HG03342 (cell line): Measurements from ENCODE around the gene RPS21.

ENCODE experiments used
- ATAC-seq: cut with Tn5 transposase; IDR thresholded peaks from one replicate; pipeline ENCODE4 v1.9.1; 2021; ENCODE audit warnings: mild to moderate bottlenecking, moderate library complexity; ENCODE audit not compliant: unreplicated experiment

The RPS21 gene

DNA sequence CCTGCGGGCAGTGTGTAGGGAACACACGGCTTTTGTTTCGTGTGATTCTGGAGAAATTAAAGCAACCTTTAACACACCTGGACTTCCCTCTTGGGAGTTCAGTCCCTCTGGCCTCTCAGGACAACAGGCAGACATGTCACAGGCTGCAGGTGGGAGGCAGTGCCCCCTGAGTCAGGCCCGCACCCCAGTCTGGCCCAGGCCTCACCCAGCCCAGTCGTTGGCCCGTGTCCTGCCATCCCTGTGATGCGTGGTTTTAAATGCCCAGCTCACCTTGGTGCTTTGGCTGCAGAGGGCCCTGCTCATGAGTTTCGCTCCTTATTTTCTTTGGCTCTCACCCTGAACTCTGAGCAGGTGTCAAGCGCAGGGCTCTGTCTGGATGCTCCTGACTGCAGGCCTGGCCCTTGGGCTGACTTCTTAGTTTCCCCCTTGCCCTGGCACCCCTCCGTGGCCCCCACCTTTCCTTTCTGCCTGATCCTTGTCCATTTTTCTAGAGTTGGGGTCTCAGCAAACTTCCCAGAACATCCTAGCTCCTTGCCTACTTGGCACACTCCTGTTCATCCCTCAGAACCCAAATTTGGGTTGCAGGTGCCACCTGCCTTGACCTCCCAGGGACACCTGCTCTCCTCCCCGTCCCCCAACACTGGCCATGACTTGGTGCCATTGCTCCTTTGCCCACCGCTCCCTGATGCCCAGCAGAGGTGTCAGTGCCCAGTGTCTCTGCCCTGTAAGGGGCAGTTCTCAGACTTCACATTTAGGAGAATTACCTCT is 22.4 kb downstream of the RPS21 start:
- no peak for ATAC-seq

- ATAC-seq: no peak
Measured at GRCh38 chr20:62409931-62410745, 23.2 kb downstream of the RPS21 start.

GRCh38 chr20:62410746-62411478 is 24.0 kb downstream of the RPS21 start:
- no peak for ATAC-seq

GRCh38 chr20:62411479-62412193 is 24.7 kb downstream of the RPS21 start:
- ATAC-seq: no peak

DNA sequence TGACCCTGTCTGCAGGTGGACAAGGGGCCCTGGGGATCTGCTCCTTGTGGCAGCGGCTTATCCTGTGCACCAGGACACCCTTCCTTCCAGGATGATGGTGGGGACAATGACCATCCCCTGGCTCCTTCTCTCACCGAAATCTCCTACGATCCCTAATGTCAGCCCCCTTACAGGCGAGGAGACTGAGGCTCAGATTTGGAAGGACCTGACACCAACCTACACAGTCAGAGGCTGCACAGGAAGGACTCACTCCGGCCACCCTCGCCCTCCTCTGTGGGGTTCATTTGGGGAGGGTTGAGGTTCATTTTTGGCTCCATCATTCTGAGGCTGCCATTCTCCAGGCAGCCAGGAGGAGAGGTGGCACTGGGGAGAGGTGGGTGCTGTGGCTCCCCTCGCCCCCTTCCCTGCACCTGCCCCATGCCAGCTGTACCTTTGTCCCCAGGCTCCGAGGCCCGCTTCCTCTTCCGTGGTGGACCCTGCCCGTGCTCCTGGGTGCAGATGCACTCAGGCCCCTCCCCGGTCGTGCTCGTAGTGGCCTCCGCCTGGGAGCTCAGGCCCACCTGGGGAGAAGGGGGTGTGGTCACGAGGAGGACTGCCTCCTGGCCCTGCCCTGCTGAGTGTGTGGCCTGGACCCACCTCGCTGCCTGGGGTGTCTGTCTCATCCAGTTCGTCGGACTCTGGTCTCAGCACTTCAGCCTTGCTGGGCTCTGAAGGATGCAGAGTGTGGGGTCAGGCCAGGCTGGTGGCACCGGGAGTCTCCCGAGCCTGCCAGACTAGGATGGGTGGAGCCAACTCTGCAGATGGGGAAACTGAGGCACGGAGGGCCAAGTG is 25.5 kb downstream of the RPS21 start:
- ATAC-seq: no peak

DNA sequence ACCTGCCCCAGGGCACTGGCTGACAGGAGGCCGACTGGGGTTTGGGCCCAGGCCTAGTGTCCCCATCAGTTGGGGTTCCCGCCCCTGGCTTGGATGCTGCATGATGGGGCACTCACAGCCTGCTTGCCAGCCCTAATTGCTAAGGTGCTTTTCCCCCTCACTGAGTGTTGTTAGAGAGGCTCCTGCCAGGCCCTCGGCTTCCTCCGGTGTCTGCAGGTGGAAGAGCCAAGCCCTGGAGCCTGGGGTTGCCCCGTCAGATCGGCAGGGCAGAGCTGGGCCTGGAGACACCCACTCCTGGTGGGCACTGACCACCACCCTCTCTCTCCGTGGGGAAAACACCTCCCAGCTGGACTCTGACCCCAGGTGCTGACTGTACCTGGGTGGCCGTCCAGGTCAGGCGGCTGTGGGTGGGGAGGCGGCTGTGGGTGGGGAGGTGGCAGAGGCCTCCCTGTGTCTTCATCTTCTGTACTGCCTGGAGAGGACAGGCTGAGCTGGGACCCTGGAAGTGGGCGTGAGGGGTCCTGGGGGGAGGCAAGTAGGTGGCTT is 26.2 kb downstream of the RPS21 start:
- ATAC-seq: no peak

DNA sequence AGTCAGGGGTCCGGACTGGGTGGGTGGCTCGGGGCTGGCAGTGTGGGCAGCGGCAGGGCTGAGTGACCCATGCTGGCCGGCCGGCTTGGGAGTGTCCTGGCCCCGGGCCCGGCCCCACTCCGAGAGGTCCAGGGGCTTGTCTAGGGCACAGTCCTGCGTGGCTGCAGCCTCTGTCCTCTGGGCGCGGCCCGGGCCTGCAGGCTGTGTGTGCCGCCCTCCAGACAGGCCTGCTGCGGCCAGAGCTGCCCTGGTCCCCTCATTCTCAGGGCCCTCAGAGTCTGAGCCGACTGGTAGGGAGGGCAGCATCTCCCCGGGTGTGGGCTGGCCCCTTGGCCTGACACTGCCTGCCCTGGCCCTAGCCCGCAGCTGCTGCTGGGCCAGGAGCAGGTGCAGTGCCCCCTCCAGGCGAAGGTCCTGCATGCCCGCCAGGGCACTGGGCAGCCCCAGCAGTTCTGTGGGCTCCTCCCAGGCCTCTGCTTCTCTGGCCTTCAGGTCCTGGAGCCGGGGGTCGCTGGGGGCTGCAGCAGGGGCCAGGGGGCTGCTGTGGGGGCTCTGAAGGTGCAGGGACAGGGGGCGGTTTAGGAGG is 27.1 kb downstream of the RPS21 start:
- ATAC-seq: no peak

- no peak for ATAC-seq
Measured at GRCh38 chr20:62415354-62416111, 28.6 kb downstream of the RPS21 start.

GRCh38 chr20:62416651-62417637 is 30.0 kb downstream of the RPS21 start:
- no peak for ATAC-seq

- ATAC-seq: no peak
Measured at GRCh38 chr20:62417981-62418708, 31.2 kb downstream of the RPS21 start.

DNA sequence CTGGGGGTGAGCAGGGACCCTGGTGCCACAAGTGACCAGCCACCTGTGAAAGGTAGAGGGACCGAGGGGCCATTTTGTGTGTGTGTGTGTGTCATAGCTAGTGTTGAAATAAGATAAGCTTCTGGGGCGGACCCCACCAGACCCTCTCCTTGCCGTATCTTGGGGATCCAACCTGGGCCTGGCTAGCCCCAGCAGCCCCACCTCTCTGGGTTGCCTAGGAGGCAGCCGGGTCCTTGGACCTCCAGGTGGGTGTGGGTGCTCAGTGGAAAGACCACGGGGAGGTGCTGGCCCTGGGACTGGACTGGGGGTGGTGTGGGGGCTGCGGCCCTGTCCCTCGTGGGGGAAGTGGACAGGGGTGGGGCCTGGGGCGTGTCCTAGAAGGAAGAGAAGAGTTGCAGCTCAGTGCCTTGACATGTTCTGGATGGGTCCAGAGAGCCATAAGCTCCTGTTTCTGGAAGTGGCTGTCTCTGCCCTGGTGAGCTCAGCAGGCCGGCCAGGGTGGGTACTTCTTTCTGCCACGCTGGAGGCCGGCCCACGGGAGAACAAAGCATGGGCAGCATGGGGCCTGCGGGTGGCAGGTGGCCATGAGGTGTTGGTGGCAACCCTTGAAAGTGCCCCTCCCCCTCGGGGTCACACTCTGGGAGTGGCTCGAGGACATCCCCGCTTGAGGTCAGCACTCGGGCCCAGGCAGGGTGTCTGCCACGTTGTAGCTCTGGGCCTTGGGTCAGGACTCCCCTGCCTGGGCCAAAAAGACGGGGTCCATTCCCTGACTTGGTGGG is 32.0 kb downstream of the RPS21 start:
- ATAC-seq: no peak

DNA sequence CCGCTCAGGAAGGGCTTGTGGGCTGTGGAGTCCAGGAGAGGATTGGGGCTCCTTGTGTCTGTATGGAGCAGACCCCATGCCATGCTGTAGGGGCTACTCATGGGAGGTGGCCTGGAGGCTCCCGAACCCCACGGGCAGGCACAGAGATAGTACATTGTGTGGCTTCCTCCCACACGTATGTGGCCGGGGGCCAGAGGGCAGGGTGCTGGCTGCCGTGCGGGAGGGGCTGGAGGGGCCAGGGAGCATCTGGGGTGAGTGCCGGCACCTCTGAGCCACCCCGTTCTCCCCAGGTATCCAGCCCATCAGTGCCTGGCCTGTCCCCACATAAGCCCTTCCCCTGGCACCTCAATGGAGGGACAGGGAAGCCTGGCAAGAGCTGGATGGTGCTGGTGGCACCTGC is 32.9 kb downstream of the RPS21 start:
- ATAC-seq: no peak

GRCh38 chr20:62420846-62421715 is 34.2 kb downstream of the RPS21 start:
- ATAC-seq: no peak

DNA sequence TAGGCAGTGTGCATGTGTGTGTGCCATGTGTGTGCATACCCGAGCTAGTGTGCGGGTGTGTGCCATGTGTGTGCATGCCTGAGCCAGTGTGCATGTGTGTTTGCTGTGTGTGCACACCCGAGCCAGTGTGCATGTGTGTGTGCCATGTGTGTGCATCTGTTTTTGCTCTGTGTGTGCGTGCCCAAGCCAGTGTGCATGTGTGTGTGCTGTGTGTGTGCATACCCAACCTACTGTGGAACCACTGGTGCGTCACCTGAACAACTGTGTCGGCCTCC is 34.8 kb downstream of the RPS21 start:
- ATAC-seq: no peak

DNA sequence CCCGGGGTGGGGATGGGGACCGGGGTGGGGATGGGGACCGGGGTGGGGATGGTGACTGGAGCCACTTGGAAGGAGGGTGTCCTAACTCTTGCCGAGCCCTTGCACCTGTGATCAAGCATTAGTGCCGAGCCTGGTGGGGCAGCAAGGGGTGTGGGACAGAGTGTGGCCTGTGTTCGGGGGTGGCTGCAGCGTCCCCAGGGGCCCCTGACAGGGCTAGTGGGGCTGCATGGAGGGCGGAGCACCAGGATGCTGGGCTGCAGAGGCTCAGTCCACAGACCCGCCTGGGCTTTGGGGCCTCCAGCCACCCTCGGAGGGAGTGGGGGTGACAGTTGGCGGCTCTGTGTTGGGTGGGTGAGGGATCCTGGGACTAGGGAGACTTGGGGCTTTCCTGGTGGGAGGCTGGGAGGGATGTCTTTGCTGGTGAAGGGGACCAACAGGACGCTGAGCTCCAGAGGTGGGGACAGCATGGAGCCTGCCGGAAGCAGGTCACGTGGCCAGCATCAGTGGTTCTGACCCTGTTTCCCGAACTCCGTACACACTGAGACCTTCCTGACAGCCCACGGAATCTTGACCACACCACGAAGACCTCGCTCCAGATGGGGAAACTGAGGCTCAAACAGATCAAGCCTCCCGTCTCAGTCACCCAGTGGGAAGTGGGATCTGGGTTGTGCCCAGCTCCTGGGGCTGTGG is 35.9 kb downstream of the RPS21 start:
- ATAC-seq: no peak
